Colonic mucosa (tissue), 4 donors: Measurements from ENCODE around the gene ZBTB7B. TPM values are rescaled to one million over a fixed set of nuclear protein-coding genes. Genes with fewer than 3 reads are reported as not detected.

Experiments used
- DNase-seq: peaks from one replicate; pipeline ENCODE4 v3.0.0-alpha.2; 2020
- H3K27ac ChIP-seq: fragments of 200-600 bp; one replicate; pipeline ENCODE4 v1.8.0; 2021
- H3K27me3 ChIP-seq: fragments of 200-600 bp; one replicate; pipeline ENCODE4 v1.8.0; 2021
- H3K36me3 ChIP-seq: fragments of 200-600 bp; one replicate; pipeline ENCODE4 v1.8.0; 2021
- H3K4me1 ChIP-seq: fragments of 200-600 bp; one replicate; pipeline ENCODE4 v1.8.0; 2021; ENCODE audit warnings: mild to moderate bottlenecking
- H3K4me3 ChIP-seq: fragments of 200-600 bp; one replicate; pipeline ENCODE4 v1.8.0; 2021
- H3K9ac ChIP-seq, 2 donors: one replicate each; pipeline ENCODE4 v1.7.0; 2013; ENCODE audit warnings: control low read depth in 2 of 2, low read depth in 2 of 2, low read length in 2 of 2
- H3K9me3 ChIP-seq: fragments of 200-600 bp; one replicate; pipeline ENCODE4 v1.8.0; 2021
- CTCF ChIP-seq: fragments of 200-600 bp; IDR thresholded peaks from one replicate; pipeline ENCODE4 v1.8.0; 2022; ENCODE audit warnings: antibody characterized with exemption, mild to moderate bottlenecking
- intact Hi-C: fragments of 100-400 bp; cut with DNase I; formaldehyde crosslinking; loops from one replicate; pipeline ENCODE4 v1.14.1; 2022
- microRNA-seq: library from miRNA; unstranded; fragments of <30 nt; microRNA quantifications from one replicate; pipeline ENCODE4, GENCODE V29; 2019
- total RNA-seq, 2 donors: library from RNA; stranded (reverse); fragmentation: NEBNext Ultra II Directional in 1 of 2; extraction: Animal tissue kit (Norgen Biotek cat#: 25700) in 1 of 2; gene quantifications; one replicate each; pipeline ENCODE4 v1.2.1, GENCODE V29; 2021
- donor health status: healthy.
- donor health status: DM: no; HTN: no; CAD: no.
- donor health status: DM: no; HTN: no; CAD: no.

Gene ZBTB7B
- total RNA-seq, 2 donors from 2014 or later = 185 to 205 TPM

GRCh38 chr1:155064111-155064831 lies 61.7 kb downstream of the ZBTB7B start:
- intact Hi-C loops = loop anchor here (5.0 kb wide), 1 partner anchor 157 kb away; no protein-coding TSS in a partner anchor
- H3K9ac ChIP-seq = peak overlapping the region; percentile 81 to 83
- no peaks in the 10 kb centered on the region for H3K27me3 ChIP-seq
- H3K9me3 ChIP-seq = no peaks in the 10 kb centered on the region
- peak overlapping the region; percentile 88 for H3K27ac ChIP-seq
- peaks cover 19% of the 10 kb centered on the region for H3K4me1 ChIP-seq
- H3K4me3 ChIP-seq = peak overlapping the region; percentile 90
- peak; percentile 43 for DNase-seq
- no peaks in the 10 kb centered on the region for H3K36me3 ChIP-seq
- no peak for TF ChIP-seq CTCF

- H3K4me3 ChIP-seq = peak overlapping the region; percentile 90
- intact Hi-C loops = loop anchor here (5.0 kb wide), 1 partner anchor 158 kb away; no protein-coding TSS in a partner anchor
- TF ChIP-seq CTCF = no peak
These were observed 62.3 kb downstream of the ZBTB7B start for GRCh38 chr1:155064832-155065429.

DNA sequence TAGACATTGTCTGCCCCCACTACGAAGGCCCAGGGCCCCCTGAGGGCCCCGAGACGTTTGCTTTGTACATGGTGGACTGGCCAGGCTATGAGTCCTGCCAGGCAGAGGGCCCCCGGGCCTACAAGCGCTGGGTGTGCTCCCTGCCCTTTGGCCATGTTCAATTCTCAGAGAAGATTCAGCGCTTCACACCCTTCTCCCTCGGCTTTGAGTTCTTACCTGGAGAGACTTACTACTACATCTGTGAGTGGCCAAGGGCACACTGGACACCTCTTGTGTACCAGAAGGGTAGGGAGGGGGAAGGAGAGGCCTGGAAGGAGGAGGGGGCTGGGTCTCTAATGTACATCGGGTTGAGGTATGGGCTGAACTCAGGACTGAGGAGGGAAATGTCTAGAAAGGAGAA lies 64.2 kb downstream of the ZBTB7B start:
- no peak for TF ChIP-seq CTCF
- H3K9ac ChIP-seq = no peak overlapping the region
- no peak for DNase-seq
- H3K4me3 ChIP-seq = no peak overlapping the region
- H3K27ac ChIP-seq = no peak overlapping the region
- H3K36me3 ChIP-seq = no peaks in the 10 kb centered on the region
- intact Hi-C loops = no loop called here
- H3K27me3 ChIP-seq = no peaks in the 10 kb centered on the region
- no peaks in the 10 kb centered on the region for H3K9me3 ChIP-seq
- peaks cover 16% of the 10 kb centered on the region for H3K4me1 ChIP-seq

More at GRCh38 chr1:155064832-155065429, 62.3 kb downstream of the ZBTB7B start:
- Histone ChIP-seq H3K9me3 (no peaks in the 10 kb centered on the region), H3K36me3 (no peaks in the 10 kb centered on the region), H3K9ac (peak overlapping the region in 1 of 2 donors; percentile 1), H3K4me1 (peaks cover 19% of the 10 kb centered on the region), H3K27me3 (no peaks in the 10 kb centered on the region), H3K27ac (peak overlapping the region; percentile 4)
- DNase-seq = no peak

Small RNA genes within 50 kb of the gene (microRNA-seq; reads per million reads assigned to microRNA genes)
- not detected for gene MIR4258

Other genes with a start within 250 kb of the ZBTB7B start
- gene KCNN3, start 132.5 kb upstream of the ZBTB7B start, total RNA-seq = 1 to 10 TPM in 1 of 2 donors, under 1 TPM in 1; 0.99 to 2.5 TPM
- 10 to 100 TPM; 32.0 to 46.5 TPM for gene PMVK, start 66.1 kb upstream of the ZBTB7B start, total RNA-seq
- 10 to 100 TPM; 22.0 to 51.4 TPM for gene PBXIP1, start 46.7 kb upstream of the ZBTB7B start, total RNA-seq
- 10 to 100 TPM; 25.8 to 33.8 TPM for gene PYGO2, start 41.0 kb upstream of the ZBTB7B start, total RNA-seq
- 100 to 1,000 TPM in 1 of 2 donors, 10 to 100 TPM in 1; 98.3 to 104 TPM for gene SHC1, start 32.1 kb upstream of the ZBTB7B start, total RNA-seq
- gene CKS1B, start 28.1 kb upstream of the ZBTB7B start, total RNA-seq = 10 to 100 TPM; 49.5 to 76.5 TPM
- gene FLAD1, start 19.5 kb upstream of the ZBTB7B start, total RNA-seq = 10 to 100 TPM; 28.2 to 46.1 TPM
- not detected for gene LENEP, start 9.2 kb upstream of the ZBTB7B start, total RNA-seq
- gene DCST2, start 31.0 kb downstream of the ZBTB7B start, total RNA-seq = 1 to 10 TPM; 1.7 to 1.9 TPM
- gene DCST1, start 31.0 kb downstream of the ZBTB7B start, total RNA-seq = not detected
- gene ADAM15, start 48.5 kb downstream of the ZBTB7B start, total RNA-seq = 100 to 1,000 TPM; 101 to 228 TPM
- 10 to 100 TPM; 26.1 to 27.2 TPM for gene EFNA4, start 60.9 kb downstream of the ZBTB7B start, total RNA-seq
- 10 to 100 TPM; 12.7 to 21.4 TPM for gene EFNA3, start 76.0 kb downstream of the ZBTB7B start, total RNA-seq
- gene EFNA1, start 125.1 kb downstream of the ZBTB7B start, total RNA-seq = 100 to 1,000 TPM in 1 of 2 donors, 10 to 100 TPM in 1; 61.3 to 125 TPM
- gene SLC50A1, start 133.1 kb downstream of the ZBTB7B start, total RNA-seq = 100 to 1,000 TPM; 102 to 130 TPM
- 100 to 1,000 TPM; 149 to 182 TPM for gene DPM3, start 137.7 kb downstream of the ZBTB7B start, total RNA-seq
- 100 to 1,000 TPM; 140 to 172 TPM for gene KRTCAP2, start 170.5 kb downstream of the ZBTB7B start, total RNA-seq
- under 1 TPM; 0.10 to 0.19 TPM for gene TRIM46, start 171.0 kb downstream of the ZBTB7B start, total RNA-seq
- gene THBS3, start 205.1 kb downstream of the ZBTB7B start, total RNA-seq = 10 to 100 TPM; 12.2 to 16.0 TPM
- gene MTX1, start 205.9 kb downstream of the ZBTB7B start, total RNA-seq = 10 to 100 TPM; 37.5 to 55.8 TPM